HG03064 (cell line): ENCODE measurements around the gene PLXNA4.

Experiments
- ATAC-seq: cut with Tn5 transposase; IDR thresholded peaks from one replicate; pipeline ENCODE4 v1.9.1; 2021; ENCODE audit warnings: low read depth; ENCODE audit not compliant: unreplicated experiment

PLXNA4 gene

GRCh38 chr7:132226046-132226956 is 350.0 kb downstream of the PLXNA4 start:
- no peak for ATAC-seq

- ATAC-seq, result no peak
These were observed 350.8 kb downstream of the PLXNA4 start for GRCh38 chr7:132225216-132226030.

- no peak for ATAC-seq
These were observed 354.9 kb downstream of the PLXNA4 start for GRCh38 chr7:132221356-132221755.

- ATAC-seq, result no peak
These were observed 356.2 kb downstream of the PLXNA4 start for GRCh38 chr7:132220060-132220459.

GRCh38 chr7:132218876-132219275 is 357.4 kb downstream of the PLXNA4 start:
- no peak for ATAC-seq

- ATAC-seq, result no peak
These were observed 359.3 kb downstream of the PLXNA4 start for GRCh38 chr7:132216847-132217525.

GRCh38 chr7:132214452-132214851 is 361.8 kb downstream of the PLXNA4 start:
- no peak for ATAC-seq

GRCh38 chr7:132213583-132213982 is 362.7 kb downstream of the PLXNA4 start:
- ATAC-seq, result no peak

GRCh38 chr7:132211971-132212370 is 364.3 kb downstream of the PLXNA4 start:
- no peak for ATAC-seq

GRCh38 chr7:132210821-132211220 is 365.4 kb downstream of the PLXNA4 start:
- no peak for ATAC-seq

- no peak for ATAC-seq
These were observed 368.5 kb downstream of the PLXNA4 start for GRCh38 chr7:132207782-132208181.

GRCh38 chr7:132207211-132207610 is 369.1 kb downstream of the PLXNA4 start:
- ATAC-seq, result no peak

GRCh38 chr7:132206594-132206993 is 369.7 kb downstream of the PLXNA4 start:
- no peak for ATAC-seq

- no peak for ATAC-seq
These were observed 370.8 kb downstream of the PLXNA4 start for GRCh38 chr7:132205509-132205908.

- ATAC-seq, result no peak
These were observed 373.2 kb downstream of the PLXNA4 start for GRCh38 chr7:132203021-132203420.

- no peak for ATAC-seq
These were observed 373.7 kb downstream of the PLXNA4 start for GRCh38 chr7:132202541-132202940.

- ATAC-seq, result no peak
These were observed 376.1 kb downstream of the PLXNA4 start for GRCh38 chr7:132200141-132200540.

- no peak for ATAC-seq
These were observed 376.6 kb downstream of the PLXNA4 start for GRCh38 chr7:132199626-132200025.

GRCh38 chr7:132197772-132198171 is 378.5 kb downstream of the PLXNA4 start:
- ATAC-seq, result no peak

- no peak for ATAC-seq
These were observed 382.4 kb downstream of the PLXNA4 start for GRCh38 chr7:132193898-132194297.

GRCh38 chr7:132192809-132193208 is 383.5 kb downstream of the PLXNA4 start:
- no peak for ATAC-seq
